ENCODE data around the gene NCSTN.

Gene NCSTN

DNA sequence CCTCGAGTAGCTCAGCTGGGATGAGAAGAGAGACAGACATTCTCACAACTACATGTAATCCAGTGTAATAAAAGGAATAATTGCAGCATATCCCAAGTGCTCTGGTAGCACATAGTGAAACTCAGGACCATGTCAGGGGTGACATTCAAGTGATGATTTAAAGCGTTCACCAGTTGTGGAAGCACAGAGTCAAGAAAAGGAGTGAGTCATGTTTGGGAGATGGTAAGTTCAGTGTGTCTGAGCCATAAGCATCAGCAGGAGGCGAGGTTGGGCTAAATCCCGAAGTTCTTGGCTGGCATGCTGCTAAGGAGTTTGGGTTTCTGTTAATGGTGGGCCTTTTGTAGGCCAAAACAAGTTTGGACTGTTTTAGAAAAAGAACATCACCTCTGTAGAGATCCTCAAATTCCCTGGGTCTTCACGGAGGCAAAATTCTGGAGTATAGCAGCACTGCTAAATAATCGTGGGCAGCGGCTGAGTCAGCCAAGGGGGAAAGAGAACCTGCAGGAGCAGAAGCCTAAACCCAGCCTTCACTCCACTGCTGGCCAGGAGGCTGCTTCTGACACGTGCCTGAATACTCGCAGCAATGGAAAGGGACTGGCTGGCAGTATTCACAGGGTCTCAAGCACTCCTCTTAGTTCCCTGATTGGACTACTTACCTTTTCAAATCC is 16.5 kb downstream of the NCSTN start:
- peaks cover 35% of the 10 kb centered on the region for H3K4me1 Mint-ChIP-seq
- no peak overlapping the region for H3K4me3 Mint-ChIP-seq
- DNase-seq = no peak

DNA sequence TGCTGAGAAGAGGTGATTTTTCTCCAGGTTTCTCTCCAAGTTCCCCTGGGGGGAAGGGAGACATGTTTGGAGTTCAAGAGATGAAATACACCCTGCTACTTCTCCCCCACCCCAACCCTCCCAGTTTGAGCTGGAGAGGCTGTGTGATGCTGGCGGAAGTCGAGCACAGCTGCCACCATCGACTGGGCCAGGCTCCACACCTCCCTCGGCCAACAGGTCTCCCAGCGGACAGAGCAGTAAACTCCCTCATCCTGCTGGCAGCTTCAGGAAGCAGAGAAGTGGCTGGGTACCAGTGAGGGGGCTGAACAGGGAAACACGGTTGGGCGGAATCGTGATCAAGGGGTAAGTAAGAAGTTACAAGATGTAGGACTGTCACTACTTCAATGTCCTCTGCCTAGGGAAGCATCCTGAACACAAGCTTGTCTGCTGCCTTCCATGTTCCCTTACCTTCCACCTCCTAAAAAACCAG is 17.1 kb downstream of the NCSTN start:
- no peaks in the 10 kb centered on the region for H3K9me3 Mint-ChIP-seq

More for the DNA sequence above, 16.5 kb downstream of the NCSTN start:
- Mint-ChIP-seq H3K27ac (peak overlapping the region; percentile 53), H3K27me3 (ENCODE audit: low read depth, poor library complexity) (no peaks in the 10 kb centered on the region), H3K36me3 (ENCODE audit: low read depth) (peaks cover 51% of the 10 kb centered on the region), H3K9me3 (no peaks in the 10 kb centered on the region)
- TF ChIP-seq, protein P1, sequence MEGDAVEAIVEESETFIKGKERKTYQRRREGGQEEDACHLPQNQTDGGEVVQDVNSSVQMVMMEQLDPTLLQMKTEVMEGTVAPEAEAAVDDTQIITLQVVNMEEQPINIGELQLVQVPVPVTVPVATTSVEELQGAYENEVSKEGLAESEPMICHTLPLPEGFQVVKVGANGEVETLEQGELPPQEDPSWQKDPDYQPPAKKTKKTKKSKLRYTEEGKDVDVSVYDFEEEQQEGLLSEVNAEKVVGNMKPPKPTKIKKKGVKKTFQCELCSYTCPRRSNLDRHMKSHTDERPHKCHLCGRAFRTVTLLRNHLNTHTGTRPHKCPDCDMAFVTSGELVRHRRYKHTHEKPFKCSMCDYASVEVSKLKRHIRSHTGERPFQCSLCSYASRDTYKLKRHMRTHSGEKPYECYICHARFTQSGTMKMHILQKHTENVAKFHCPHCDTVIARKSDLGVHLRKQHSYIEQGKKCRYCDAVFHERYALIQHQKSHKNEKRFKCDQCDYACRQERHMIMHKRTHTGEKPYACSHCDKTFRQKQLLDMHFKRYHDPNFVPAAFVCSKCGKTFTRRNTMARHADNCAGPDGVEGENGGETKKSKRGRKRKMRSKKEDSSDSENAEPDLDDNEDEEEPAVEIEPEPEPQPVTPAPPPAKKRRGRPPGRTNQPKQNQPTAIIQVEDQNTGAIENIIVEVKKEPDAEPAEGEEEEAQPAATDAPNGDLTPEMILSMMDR (IDR thresholded peaks at IDR 0.05) = no peak

DNA sequence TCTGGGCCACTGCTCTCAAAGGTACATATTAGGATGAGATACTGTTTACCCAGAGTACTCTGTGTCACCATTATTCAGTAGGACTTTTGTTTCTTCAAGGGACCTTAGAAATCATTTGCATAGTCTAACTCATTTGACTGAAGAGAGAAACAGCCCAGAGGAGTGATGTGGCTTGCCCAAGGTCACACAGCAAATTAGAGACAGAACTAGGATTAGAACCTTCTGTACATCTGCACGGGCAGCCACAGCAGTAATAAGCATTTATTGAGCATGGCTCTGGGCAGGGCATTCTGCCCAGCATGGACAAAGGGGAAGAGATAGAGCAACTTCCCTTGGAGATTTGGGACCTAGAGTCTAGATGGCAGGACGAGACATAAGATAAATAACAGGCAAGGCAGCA is 18.0 kb downstream of the NCSTN start:
- H3K27ac Mint-ChIP-seq = peak overlapping the region; percentile 75
- no peaks in the 10 kb centered on the region for H3K27me3 Mint-ChIP-seq (ENCODE audit: low read depth, poor library complexity)
- TF ChIP-seq, protein P1 (IDR thresholded peaks at IDR 0.05) = no peak

More for the DNA sequence above, 17.1 kb downstream of the NCSTN start:
- Mint-ChIP-seq H3K4me1 (peaks cover 40% of the 10 kb centered on the region), H3K36me3 (ENCODE audit: low read depth) (peaks cover 48% of the 10 kb centered on the region), H3K4me3 (no peak overlapping the region), H3K27ac (no peak overlapping the region), H3K27me3 (ENCODE audit: low read depth, poor library complexity) (no peaks in the 10 kb centered on the region)
- TF ChIP-seq, protein P1 (IDR thresholded peaks at IDR 0.05) = no peak
- no peak for DNase-seq

DNA sequence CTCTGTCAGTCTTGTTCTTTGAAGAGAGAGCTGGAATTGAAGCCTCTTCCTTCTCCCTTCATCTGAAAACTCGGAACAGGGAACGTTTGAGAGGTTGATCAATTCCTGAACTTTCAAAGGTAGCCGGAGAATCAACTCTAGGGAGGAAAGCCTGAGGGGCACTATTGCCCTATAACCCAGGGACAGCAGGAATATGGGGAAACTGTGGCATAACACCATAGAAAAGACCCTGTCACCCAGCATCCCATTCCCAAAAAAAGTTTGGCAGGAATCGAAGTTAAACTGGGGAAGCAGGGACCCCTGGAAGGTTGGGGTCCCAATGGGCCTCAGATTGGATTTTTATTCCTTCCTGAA is 18.6 kb downstream of the NCSTN start:
- H3K27ac Mint-ChIP-seq = peak overlapping the region; percentile 75
- no peaks in the 10 kb centered on the region for H3K27me3 Mint-ChIP-seq (ENCODE audit: low read depth, poor library complexity)
- no peak overlapping the region for H3K4me3 Mint-ChIP-seq
- H3K9me3 Mint-ChIP-seq = no peaks in the 10 kb centered on the region
- H3K4me1 Mint-ChIP-seq = peaks cover 43% of the 10 kb centered on the region
- TF ChIP-seq, protein P1 (IDR thresholded peaks at IDR 0.05) = no peak
- DNase-seq = no peak
- peaks cover 32% of the 10 kb centered on the region for H3K36me3 Mint-ChIP-seq (ENCODE audit: low read depth)

More for the DNA sequence above, 18.0 kb downstream of the NCSTN start:
- Mint-ChIP-seq H3K36me3 (ENCODE audit: low read depth) (peaks cover 38% of the 10 kb centered on the region), H3K4me3 (no peak overlapping the region), H3K9me3 (no peaks in the 10 kb centered on the region), H3K4me1 (peaks cover 43% of the 10 kb centered on the region)
- DNase-seq = no peak

DNA sequence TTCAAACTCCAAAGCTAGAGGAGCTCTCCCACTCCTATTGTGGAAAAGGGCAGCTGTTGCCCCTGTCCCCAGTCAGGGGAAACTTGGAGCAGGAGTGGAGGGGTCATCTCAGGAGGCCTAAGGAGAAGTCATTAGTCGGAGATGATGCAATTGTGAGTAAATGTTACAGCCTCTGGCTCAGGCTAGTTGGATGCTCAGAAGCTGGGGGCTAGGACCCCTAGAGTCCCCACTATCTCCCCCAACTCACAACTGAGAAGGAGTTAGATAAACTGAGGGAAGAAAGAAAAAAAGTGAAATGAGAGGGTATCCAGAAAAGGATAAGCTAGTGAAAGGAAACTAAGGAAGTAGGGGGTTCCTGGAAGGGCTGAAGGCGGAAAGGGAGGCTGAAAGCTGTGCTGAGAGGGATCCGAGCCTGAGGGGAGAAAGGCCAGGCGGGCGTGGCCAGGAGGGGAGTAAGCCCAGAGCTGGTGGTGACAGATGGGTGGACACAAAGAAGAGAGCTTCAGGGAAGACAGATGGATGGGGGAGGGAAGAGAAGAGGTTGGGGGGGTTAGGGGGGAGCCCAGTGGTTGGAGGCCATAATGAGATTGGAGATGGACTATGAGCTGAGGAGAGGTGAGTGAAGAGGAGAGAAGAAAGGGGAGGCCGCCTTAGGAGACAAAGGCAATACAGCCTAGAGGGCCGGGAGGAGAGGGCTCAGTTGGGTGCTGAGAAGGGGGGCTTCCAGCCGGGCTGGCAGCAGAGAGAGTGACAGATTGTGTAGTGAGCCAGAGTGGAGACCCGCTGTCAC is 19.2 kb downstream of the NCSTN start:
- peaks cover 43% of the 10 kb centered on the region for H3K4me1 Mint-ChIP-seq
- H3K36me3 Mint-ChIP-seq (ENCODE audit: low read depth) = peaks cover 27% of the 10 kb centered on the region
- TF ChIP-seq, protein P1 (IDR thresholded peaks at IDR 0.05) = no peak
- H3K9me3 Mint-ChIP-seq = no peaks in the 10 kb centered on the region
- H3K27me3 Mint-ChIP-seq (ENCODE audit: low read depth, poor library complexity) = no peaks in the 10 kb centered on the region
- H3K4me3 Mint-ChIP-seq = no peak overlapping the region
- no peak for DNase-seq
- peak overlapping the region; percentile 85 for H3K27ac Mint-ChIP-seq
